Subcutaneous adipose tissue (tissue), 4 donors: ENCODE data around the gene NDST3. TPM values are rescaled to one million over a fixed set of nuclear protein-coding genes. Genes with fewer than 3 reads are reported as not detected.

ENCODE experiments used
- CTCF ChIP-seq: fragments of 450-650 bp; IDR thresholded peaks from one replicate; pipeline ENCODE4 v1.5.1; 2016; ENCODE audit warnings: low read depth, mild to moderate bottlenecking, control low read depth, antibody characterized with exemption, moderate library complexity
- total RNA-seq, 4 donors: library from RNA; depleted of rRNA; stranded (reverse); fragments of >200 nt; gene quantifications; one replicate each; pipeline ENCODE4 v1.1.0, GENCODE V29; 2016

NDST3 gene
- total RNA-seq, 4 donors from 2014 or later = not detected

DNA sequence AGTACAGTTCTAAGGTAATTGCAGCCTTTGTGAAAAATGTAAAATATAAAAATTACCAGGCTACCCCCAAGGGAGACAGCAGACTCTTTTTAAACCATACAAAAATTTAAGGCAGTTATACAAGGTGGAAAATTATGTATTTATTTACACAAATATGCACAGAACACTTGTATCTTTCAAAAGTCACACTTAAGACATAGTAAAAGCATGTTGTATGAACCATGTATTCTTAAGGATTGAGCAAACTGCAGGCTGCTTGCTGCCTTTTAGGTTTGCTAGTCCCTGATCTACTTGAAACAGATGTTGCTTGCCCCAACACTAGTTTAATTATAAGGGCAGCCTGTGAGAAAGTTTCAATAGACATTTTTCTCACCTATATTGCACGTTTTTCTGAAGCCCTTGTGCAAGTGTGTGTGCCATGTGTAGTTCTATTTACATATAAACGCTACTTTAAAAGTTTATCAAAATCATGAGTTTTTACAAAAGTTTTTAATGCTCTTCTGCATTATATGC, 245.7 kb downstream of the NDST3 start:
- TF ChIP-seq CTCF = no peak

DNA sequence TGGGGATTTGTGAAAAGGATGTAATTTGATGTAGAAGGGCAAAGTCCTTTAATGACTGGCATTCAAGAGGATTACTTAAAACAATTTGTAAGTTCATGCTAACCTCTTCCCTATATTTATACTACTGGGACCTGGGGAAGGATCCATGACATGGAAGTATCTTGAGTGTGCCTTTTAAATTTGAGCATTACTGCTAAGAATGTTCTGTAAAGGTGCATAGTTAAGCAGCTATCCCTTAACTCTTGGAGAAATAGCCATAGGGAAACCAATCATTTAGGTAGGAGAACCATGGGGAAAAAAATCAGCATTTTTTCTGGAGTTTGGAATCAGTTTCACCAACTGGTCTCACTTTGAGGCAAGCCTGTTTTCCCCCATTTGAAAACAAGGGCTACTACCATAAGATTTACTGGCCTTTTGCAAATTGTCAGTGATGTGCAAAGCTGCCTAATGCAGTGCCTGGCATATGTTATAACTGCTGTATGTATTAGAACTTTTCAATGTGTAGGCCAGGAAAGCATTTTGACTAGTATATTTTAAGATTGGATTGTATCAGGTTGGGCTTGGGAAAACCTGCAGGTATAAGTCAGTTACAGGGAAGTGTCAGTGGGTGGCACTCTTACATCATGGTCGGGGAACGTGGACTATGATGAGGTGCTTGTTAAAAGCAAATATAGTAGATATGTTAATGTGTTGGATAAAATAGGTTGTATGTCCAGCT, 246.4 kb downstream of the NDST3 start:
- no peak for TF ChIP-seq CTCF

- no peak for TF ChIP-seq CTCF
Measured at GRCh38 chr4:118281611-118282442, 247.5 kb downstream of the NDST3 start.

GRCh38 chr4:118282692-118283091, 248.4 kb downstream of the NDST3 start:
- no peak for TF ChIP-seq CTCF

GRCh38 chr4:118284169-118284568, 249.9 kb downstream of the NDST3 start:
- no peak for TF ChIP-seq CTCF

GRCh38 chr4:118285931-118286330, 251.6 kb downstream of the NDST3 start:
- no peak for TF ChIP-seq CTCF

GRCh38 chr4:118286685-118287084, 252.4 kb downstream of the NDST3 start:
- TF ChIP-seq CTCF = no peak
